SK-N-SH (cell line): ENCODE results near the gene IL12B. TPM values are rescaled to one million over a fixed set of nuclear protein-coding genes. Genes with fewer than 3 reads are reported as not detected.

Experiments used
- polyA plus RNA-seq, 3 experiments: library from polyadenylated mRNA; depleted of rRNA; stranded (reverse); fragments of >200 nt; gene quantifications; 2 replicates each; pipeline ENCODE4 v1.2.3, GENCODE V29; 2012
- small RNA-seq, 7 experiments: library from RNA; depleted of rRNA; stranded (forward); fragments of <200 nt; gene quantifications; one replicate each; pipeline ENCODE3, GENCODE V24; 2012

Gene IL12B
- polyA plus RNA-seq, 1 of the 3 experiments (the other 2 are of a cell fraction) = not detected

Small RNA genes lying within 50 kb of the gene (small RNA-seq; reads per million reads assigned to genes)
- 0 reads per million in 7 experiments for gene RNU4ATAC2P

Other genes starting within 250 kb of the IL12B start
- 0.26 and 0.36 TPM in 2 replicates for gene EBF1, start 230.6 kb downstream of the IL12B start, polyA plus RNA-seq (2012; rRNA removed)
- 34.3 and 36.1 TPM in 2 replicates for gene RNF145, start 120.9 kb downstream of the IL12B start, polyA plus RNA-seq (2012; rRNA removed)
- gene UBLCP1, start 67.2 kb downstream of the IL12B start, polyA plus RNA-seq (2012; rRNA removed) = 13.8 and 19.5 TPM in 2 replicates